HG02885 (cell line): ENCODE measurements around the gene SLC6A15.

Source experiments
- ATAC-seq: cut with Tn5 transposase; IDR thresholded peaks from one replicate; pipeline ENCODE4 v1.9.1; 2021; ENCODE audit warnings: mild to moderate bottlenecking; ENCODE audit not compliant: unreplicated experiment, poor library complexity

The SLC6A15 gene

GRCh38 chr12:84912198-84913128, at the start of gene SLC6A15:
Gene SLC6A15, minus strand, starts transcription at chr12:84912799. Its CDS starts 20,679 bp downstream, at chr12:84892120.
- peak; percentile 62 for ATAC-seq

- no peak for ATAC-seq
Measured at GRCh38 chr12:84960918-84961317, 48.3 kb upstream of the SLC6A15 start.

- ATAC-seq = no peak
Measured at GRCh38 chr12:84955298-84955697, 42.7 kb upstream of the SLC6A15 start.

- ATAC-seq = no peak
Measured at GRCh38 chr12:84954415-84954814, 41.8 kb upstream of the SLC6A15 start.

- no peak for ATAC-seq
Measured at GRCh38 chr12:84950971-84951546, 38.5 kb upstream of the SLC6A15 start.

GRCh38 chr12:84946753-84947152, 34.2 kb upstream of the SLC6A15 start:
- no peak for ATAC-seq

GRCh38 chr12:84937415-84937814, 24.8 kb upstream of the SLC6A15 start:
- no peak for ATAC-seq

- no peak for ATAC-seq
Measured at GRCh38 chr12:84929501-84929900, 16.9 kb upstream of the SLC6A15 start.

- ATAC-seq = no peak
Measured at GRCh38 chr12:84924981-84925380, 12.4 kb upstream of the SLC6A15 start.

GRCh38 chr12:84922693-84923092, 10.1 kb upstream of the SLC6A15 start:
- no peak for ATAC-seq

- ATAC-seq = no peak
Measured at GRCh38 chr12:84920331-84920730, 7.7 kb upstream of the SLC6A15 start.

- no peak for ATAC-seq
Measured at GRCh38 chr12:84919271-84919670, 6.7 kb upstream of the SLC6A15 start.

GRCh38 chr12:84913129-84913515, 523 bp upstream of the SLC6A15 start:
- ATAC-seq = no peak

- peak; percentile 42 for ATAC-seq
Measured at GRCh38 chr12:84911271-84912197, 1.1 kb downstream of the SLC6A15 start.

GRCh38 chr12:84910549-84911241, 1.9 kb downstream of the SLC6A15 start:
- no peak for ATAC-seq

GRCh38 chr12:84904051-84904450, 8.5 kb downstream of the SLC6A15 start:
- ATAC-seq = no peak

- no peak for ATAC-seq
Measured at GRCh38 chr12:84891106-84891838, 21.3 kb downstream of the SLC6A15 start.

- no peak for ATAC-seq
Measured at GRCh38 chr12:84889818-84890217, 22.8 kb downstream of the SLC6A15 start.

- no peak for ATAC-seq
Measured at GRCh38 chr12:84888861-84889260, 23.7 kb downstream of the SLC6A15 start.
